Activated T-helper 2 cell treated with anti-CD3 and anti-CD28 coated beads, Interferon-gamma antibody, Interleukin-2, Interleukin-4, amounts not matched to agents 10 μg/mL and 5 μg/mL and 100 μg/mL, durations not matched to agents 14 hours and 24 hours and 36 hours (primary cell): ENCODE results near the gene FYTTD1. TPM values are rescaled to one million over a fixed set of nuclear protein-coding genes. Genes with fewer than 3 reads are reported as not detected.
A peak's percentile ranks its signal among the peaks of the same experiment; 100 is the strongest.

Experiments
- DNase-seq: peaks from one replicate; pipeline ENCODE4 v3.0.0; 2021; ENCODE audit warnings: low spot score
- H3K27ac Mint-ChIP-seq: one replicate; pipeline ENCODE4 v1.8.0; 2021; ENCODE audit warnings: mixed read lengths
- H3K27me3 Mint-ChIP-seq: one replicate; pipeline ENCODE4 v1.8.0; 2021; ENCODE audit warnings: low read depth, mixed read lengths
- H3K36me3 Mint-ChIP-seq: one replicate; pipeline ENCODE4 v1.8.0; 2021; ENCODE audit warnings: low read depth, mixed read lengths
- H3K4me1 Mint-ChIP-seq: one replicate; pipeline ENCODE4 v1.8.0; 2021; ENCODE audit warnings: low read depth, mixed read lengths
- H3K4me3 Mint-ChIP-seq: one replicate; pipeline ENCODE4 v1.8.0; 2021; ENCODE audit warnings: low read depth, mild to moderate bottlenecking, moderate library complexity, mixed read lengths
- H3K9me3 Mint-ChIP-seq: one replicate; pipeline ENCODE4 v1.8.0; 2021; ENCODE audit warnings: mixed read lengths
- intact Hi-C: fragments of 100-400 bp; cut with micrococcal nuclease; formaldehyde crosslinking; loops from one replicate; pipeline ENCODE4 v1.15.1; 2023
- total RNA-seq: library from RNA; stranded (reverse); gene quantifications from 2 replicates; pipeline ENCODE4 v1.2.3, GENCODE V29; 2022

The FYTTD1 gene
- total RNA-seq, 1 donor from 2014 or later: 57.5 TPM

GRCh38 chr3:197746209-197746608, 3.5 kb upstream of the FYTTD1 start:
- no peak overlapping the region for H3K27ac Mint-ChIP-seq
- H3K9me3 Mint-ChIP-seq: no peaks in the 10 kb centered on the region
- H3K4me1 Mint-ChIP-seq: peaks cover 16% of the 10 kb centered on the region
- peaks cover 4% of the 10 kb centered on the region for H3K27me3 Mint-ChIP-seq
- no peaks in the 10 kb centered on the region for H3K36me3 Mint-ChIP-seq
- no peak overlapping the region for H3K4me3 Mint-ChIP-seq
- intact Hi-C loops: no loop called here
- no peak for DNase-seq

- H3K4me1 Mint-ChIP-seq: peaks cover 17% of the 10 kb centered on the region
Measured at GRCh38 chr3:197746801-197747237, 2.9 kb upstream of the FYTTD1 start.

GRCh38 chr3:197748597-197749314, 927 bp upstream of the FYTTD1 start:
- Mint-ChIP-seq H3K27ac (peak overlapping the region; percentile 93), H3K4me3 (peak overlapping the region; percentile 89), H3K9me3 (no peaks in the 10 kb centered on the region), H3K36me3 (peaks cover 5% of the 10 kb centered on the region), H3K27me3 (peaks cover 4% of the 10 kb centered on the region), H3K4me1 (peaks cover 29% of the 10 kb centered on the region)
- no peak for DNase-seq
- intact Hi-C loops: loop anchor here (1.0 kb wide), 3 partner anchors 11 to 158 kb away; no protein-coding TSS in a partner anchor

More at GRCh38 chr3:197746801-197747237, 2.9 kb upstream of the FYTTD1 start:
- Mint-ChIP-seq H3K4me3 (no peak overlapping the region), H3K9me3 (no peaks in the 10 kb centered on the region), H3K36me3 (no peaks in the 10 kb centered on the region), H3K27me3 (peaks cover 4% of the 10 kb centered on the region), H3K27ac (no peak overlapping the region)
- DNase-seq: no peak
- intact Hi-C loops: no loop called here

- H3K27me3 Mint-ChIP-seq: peaks cover 4% of the 10 kb centered on the region
- no peak for DNase-seq
- peak overlapping the region; percentile 93 for H3K27ac Mint-ChIP-seq
- H3K36me3 Mint-ChIP-seq: peaks cover 5% of the 10 kb centered on the region
- H3K4me1 Mint-ChIP-seq: peaks cover 29% of the 10 kb centered on the region
- H3K4me3 Mint-ChIP-seq: peak overlapping the region; percentile 89
- intact Hi-C loops: loop anchor here (1.0 kb wide), 3 partner anchors 12 to 157 kb away; no protein-coding TSS in a partner anchor
- no peaks in the 10 kb centered on the region for H3K9me3 Mint-ChIP-seq
Measured at GRCh38 chr3:197749315-197749600, 425 bp upstream of the FYTTD1 start.

GRCh38 chr3:197750396-197750831, 731 bp downstream of the FYTTD1 start:
- peaks cover 32% of the 10 kb centered on the region for H3K4me1 Mint-ChIP-seq
- DNase-seq: peak; percentile 48
- intact Hi-C loops: loop anchor here (5.0 kb wide), 2 partner anchors 97 to 212 kb away; partner anchors contain the start of gene LMLN
- H3K36me3 Mint-ChIP-seq: peaks cover 9% of the 10 kb centered on the region
- peak overlapping the region; percentile 93 for H3K4me3 Mint-ChIP-seq
- H3K27me3 Mint-ChIP-seq: peaks cover 4% of the 10 kb centered on the region
- H3K9me3 Mint-ChIP-seq: no peaks in the 10 kb centered on the region
- peak overlapping the region; percentile 83 for H3K27ac Mint-ChIP-seq

GRCh38 chr3:197750858-197751737, 1.4 kb downstream of the FYTTD1 start:
- intact Hi-C loops: loop anchor here (5.0 kb wide), 2 partner anchors 96 to 211 kb away; partner anchors contain the start of gene LMLN
- H3K27me3 Mint-ChIP-seq: peaks cover 4% of the 10 kb centered on the region
- H3K4me1 Mint-ChIP-seq: peaks cover 33% of the 10 kb centered on the region
- H3K4me3 Mint-ChIP-seq: peak overlapping the region; percentile 93
- no peaks in the 10 kb centered on the region for H3K9me3 Mint-ChIP-seq
- peaks cover 10% of the 10 kb centered on the region for H3K36me3 Mint-ChIP-seq
- no peak for DNase-seq
- H3K27ac Mint-ChIP-seq: peak overlapping the region; percentile 83

- Mint-ChIP-seq H3K9me3 (no peaks in the 10 kb centered on the region), H3K27ac (peak overlapping the region; percentile 79), H3K4me1 (peaks cover 34% of the 10 kb centered on the region), H3K27me3 (peaks cover under 1% of the 10 kb centered on the region), H3K4me3 (peak overlapping the region; percentile 82), H3K36me3 (peaks cover 14% of the 10 kb centered on the region)
- no peak for DNase-seq
- intact Hi-C loops: loop anchor here (1.0 to 5.0 kb wide), 4 partner anchors 39 to 210 kb away; partner anchors contain the start of genes LMLN and LRCH3
Measured at GRCh38 chr3:197752107-197752506, 2.4 kb downstream of the FYTTD1 start.

GRCh38 chr3:197753263-197753662, 3.6 kb downstream of the FYTTD1 start:
- H3K4me3 Mint-ChIP-seq: peak overlapping the region; percentile 8
- no peak overlapping the region for H3K27ac Mint-ChIP-seq
- H3K4me1 Mint-ChIP-seq: peaks cover 34% of the 10 kb centered on the region
- peaks cover 14% of the 10 kb centered on the region for H3K36me3 Mint-ChIP-seq
- DNase-seq: no peak
- no peaks in the 10 kb centered on the region for H3K9me3 Mint-ChIP-seq
- intact Hi-C loops: loop anchor here (2.0 to 5.0 kb wide), 3 partner anchors 48 to 209 kb away; partner anchors contain the start of gene LMLN
- H3K27me3 Mint-ChIP-seq: no peaks in the 10 kb centered on the region

GRCh38 chr3:197756704-197757103, 7.0 kb downstream of the FYTTD1 start:
- H3K36me3 Mint-ChIP-seq: peaks cover 14% of the 10 kb centered on the region
- intact Hi-C loops: no loop called here
- no peak for DNase-seq
- H3K27ac Mint-ChIP-seq: no peak overlapping the region
- H3K4me3 Mint-ChIP-seq: no peak overlapping the region
- no peaks in the 10 kb centered on the region for H3K9me3 Mint-ChIP-seq
- H3K27me3 Mint-ChIP-seq: no peaks in the 10 kb centered on the region
- peaks cover 17% of the 10 kb centered on the region for H3K4me1 Mint-ChIP-seq

GRCh38 chr3:197758512-197758911, 8.8 kb downstream of the FYTTD1 start:
- H3K4me1 Mint-ChIP-seq: peaks cover 5% of the 10 kb centered on the region
- peaks cover 11% of the 10 kb centered on the region for H3K36me3 Mint-ChIP-seq
- H3K4me3 Mint-ChIP-seq: no peak overlapping the region
- H3K27me3 Mint-ChIP-seq: no peaks in the 10 kb centered on the region
- no peak for DNase-seq
- H3K27ac Mint-ChIP-seq: no peak overlapping the region
- intact Hi-C loops: no loop called here
- no peaks in the 10 kb centered on the region for H3K9me3 Mint-ChIP-seq

GRCh38 chr3:197761784-197762183, 12.1 kb downstream of the FYTTD1 start:
- no peak overlapping the region for H3K27ac Mint-ChIP-seq
- H3K27me3 Mint-ChIP-seq: no peaks in the 10 kb centered on the region
- peaks cover 14% of the 10 kb centered on the region for H3K36me3 Mint-ChIP-seq
- H3K4me1 Mint-ChIP-seq: no peaks in the 10 kb centered on the region
- H3K9me3 Mint-ChIP-seq: no peaks in the 10 kb centered on the region
- no peak overlapping the region for H3K4me3 Mint-ChIP-seq
- no peak for DNase-seq
- intact Hi-C loops: no loop called here

GRCh38 chr3:197775317-197775716, 25.6 kb downstream of the FYTTD1 start:
- H3K4me3 Mint-ChIP-seq: no peak overlapping the region
- peaks cover 58% of the 10 kb centered on the region for H3K36me3 Mint-ChIP-seq
- H3K9me3 Mint-ChIP-seq: no peaks in the 10 kb centered on the region
- H3K27ac Mint-ChIP-seq: no peak overlapping the region
- intact Hi-C loops: no loop called here
- H3K4me1 Mint-ChIP-seq: no peaks in the 10 kb centered on the region
- H3K27me3 Mint-ChIP-seq: no peaks in the 10 kb centered on the region
- DNase-seq: no peak
